ENCODE results near the gene RFESD.
"Not testable (repeated sequence)": the region's sequence is repeated elsewhere in the genome, so short reads cannot be mapped to it uniquely, and the experiment has no call there.

Gene RFESD

GRCh38 chr5:95628933-95629332, 17.6 kb upstream of the RFESD start:
- DNase-seq (ENCODE audit: low spot score), result no peak

DNA sequence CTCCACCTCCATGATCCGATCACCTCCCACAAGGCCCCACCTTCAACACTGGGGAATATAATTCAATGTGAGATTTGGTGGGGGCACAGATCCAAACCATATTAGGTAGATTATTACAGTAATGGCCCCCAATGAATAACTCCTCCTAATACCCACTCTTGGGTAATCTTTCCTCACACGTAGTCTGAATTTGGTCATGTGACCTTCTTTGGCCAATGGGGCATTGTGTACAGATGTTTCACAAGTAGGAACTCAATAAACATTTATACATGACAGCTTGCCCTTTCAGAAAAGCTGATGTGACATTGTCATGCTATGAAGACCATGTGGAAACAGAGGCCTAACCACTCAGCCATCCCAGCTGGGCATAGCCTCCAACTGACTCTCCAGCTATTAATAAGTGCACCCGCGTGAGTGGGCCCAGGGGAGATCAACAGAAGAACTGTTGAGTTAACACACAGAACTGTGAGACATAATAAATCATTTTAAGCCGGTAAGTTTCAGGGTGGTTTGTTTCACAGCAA, 16.1 kb upstream of the RFESD start:
- DNase-seq (ENCODE audit: low spot score), result no peak

GRCh38 chr5:95631255-95631958, 15.2 kb upstream of the RFESD start:
- no peak for DNase-seq (ENCODE audit: low spot score)

GRCh38 chr5:95631991-95632675, 14.4 kb upstream of the RFESD start:
- peak; percentile 81 for DNase-seq (ENCODE audit: low spot score)

DNA sequence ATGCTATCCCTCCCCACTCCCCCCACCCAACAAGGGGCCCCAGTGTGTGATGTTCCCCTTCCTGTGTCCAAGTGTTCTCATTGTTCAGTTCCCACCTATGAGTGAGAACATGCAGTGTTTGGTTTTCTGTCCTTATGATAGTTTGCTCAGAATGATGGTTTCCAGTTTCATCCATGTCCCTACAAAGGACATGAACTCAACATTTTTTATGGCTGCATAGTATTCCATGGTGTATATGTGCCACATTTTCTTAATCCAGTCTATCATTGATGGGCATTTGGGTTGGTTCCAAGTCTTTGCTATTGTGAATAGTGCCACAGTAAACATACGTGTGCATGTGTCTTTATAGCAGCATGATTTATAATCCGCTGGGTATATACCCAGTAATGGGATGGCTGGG, 13.6 kb upstream of the RFESD start:
- not testable (repeated sequence) for DNase-seq (ENCODE audit: low spot score)

GRCh38 chr5:95633671-95634070, 12.9 kb upstream of the RFESD start:
- DNase-seq (ENCODE audit: low spot score), result no peak

DNA sequence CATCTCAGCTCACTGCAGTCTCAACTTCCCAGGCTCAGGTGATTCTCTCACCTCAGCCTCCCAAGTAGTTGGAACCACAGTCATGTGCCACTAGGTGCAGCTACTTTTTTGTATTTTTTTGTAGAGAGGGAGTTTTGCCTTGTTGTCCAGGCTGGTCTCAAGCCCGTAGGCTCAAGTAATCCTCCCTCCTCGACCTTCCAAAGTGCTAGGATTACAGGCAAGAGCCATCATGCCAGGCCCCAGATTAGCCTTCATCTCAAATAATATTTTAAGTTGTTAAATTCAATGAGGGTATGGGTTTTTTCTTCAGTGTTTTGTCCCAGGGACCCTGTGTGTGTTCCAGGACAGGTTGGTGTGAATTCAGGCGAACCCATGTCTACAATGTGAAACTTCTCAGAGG, 12.5 kb upstream of the RFESD start:
- DNase-seq (ENCODE audit: low spot score), result no peak

- DNase-seq (ENCODE audit: low spot score), result no peak
Measured at GRCh38 chr5:95638632-95639031, 7.9 kb upstream of the RFESD start.

DNA sequence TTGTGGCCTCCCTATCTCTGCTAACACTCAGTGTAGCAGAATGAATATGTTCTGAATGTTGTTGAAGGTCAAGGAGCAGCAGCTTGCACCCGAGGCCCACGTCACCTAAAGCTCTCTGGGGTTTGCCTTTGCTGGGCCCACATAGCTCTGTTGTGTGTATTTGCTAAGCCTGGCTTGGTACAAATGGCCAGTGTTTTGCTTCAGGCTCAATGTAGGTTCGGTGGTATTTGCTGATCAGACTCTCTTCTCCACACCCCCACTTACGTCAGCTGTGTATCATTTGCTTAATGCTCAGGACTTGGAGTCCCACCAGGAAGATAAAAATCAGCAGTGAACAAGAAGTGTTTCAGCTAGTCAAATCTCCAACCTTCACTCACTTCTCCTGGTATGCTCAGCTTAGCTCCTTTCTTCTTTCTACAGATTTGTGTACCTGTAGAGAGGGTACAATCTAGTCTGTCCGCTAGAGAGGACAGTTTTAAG, 4.8 kb upstream of the RFESD start:
- no peak for DNase-seq (ENCODE audit: low spot score)

- DNase-seq (ENCODE audit: low spot score), result no peak
Measured at GRCh38 chr5:95643152-95643551, 3.4 kb upstream of the RFESD start.

DNA sequence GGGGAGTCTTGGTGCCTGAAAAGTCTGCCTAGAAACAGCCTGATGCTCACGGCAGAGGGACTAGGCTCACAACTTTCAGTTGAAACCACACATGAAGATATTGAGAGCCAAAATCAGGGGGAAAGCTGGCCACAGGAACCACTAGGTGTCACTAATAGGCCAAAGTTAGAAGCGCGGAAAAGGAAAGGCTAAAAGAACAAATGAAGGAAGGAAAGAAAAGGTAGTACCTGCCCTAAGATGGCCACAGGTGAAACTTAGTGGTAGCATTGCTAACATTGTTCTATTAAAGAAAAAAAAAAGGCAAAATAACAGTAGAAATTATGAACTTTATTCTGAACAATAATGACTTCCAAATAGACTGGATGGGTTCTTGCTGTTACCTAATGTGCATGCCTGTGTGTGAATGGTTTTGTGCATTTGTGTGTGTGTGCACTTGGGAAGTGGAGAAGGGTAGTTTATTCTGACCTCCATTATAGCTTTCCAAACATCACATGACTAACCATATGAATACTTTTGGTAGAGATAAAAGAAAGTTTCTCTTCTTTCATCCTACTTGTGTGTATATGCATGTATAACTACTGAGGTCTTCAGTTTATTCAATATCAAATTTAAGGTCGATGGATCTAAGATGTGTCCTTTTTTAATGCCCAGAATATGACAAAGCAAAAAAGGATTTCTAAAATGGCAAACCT, 2.1 kb upstream of the RFESD start:
- peak; percentile 73 for DNase-seq (ENCODE audit: low spot score)

DNA sequence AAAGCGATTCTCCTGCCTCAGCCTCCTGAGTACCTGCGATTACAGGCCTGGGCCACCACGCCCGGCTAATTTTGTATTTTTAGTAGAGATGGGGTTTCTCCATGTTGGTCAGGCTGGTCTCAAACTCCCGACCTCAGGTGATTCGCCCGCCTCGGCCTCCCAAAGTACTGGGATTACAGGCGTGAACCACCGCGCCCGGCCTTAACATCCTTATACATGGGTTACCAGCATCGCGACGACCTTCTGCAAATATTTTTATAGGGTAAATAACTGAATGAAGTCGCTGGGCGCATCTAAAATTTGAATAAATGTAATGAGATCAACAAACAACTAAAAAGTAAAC, 380 bp upstream of the RFESD start:
- not testable (repeated sequence) for DNase-seq (ENCODE audit: low spot score)

DNA sequence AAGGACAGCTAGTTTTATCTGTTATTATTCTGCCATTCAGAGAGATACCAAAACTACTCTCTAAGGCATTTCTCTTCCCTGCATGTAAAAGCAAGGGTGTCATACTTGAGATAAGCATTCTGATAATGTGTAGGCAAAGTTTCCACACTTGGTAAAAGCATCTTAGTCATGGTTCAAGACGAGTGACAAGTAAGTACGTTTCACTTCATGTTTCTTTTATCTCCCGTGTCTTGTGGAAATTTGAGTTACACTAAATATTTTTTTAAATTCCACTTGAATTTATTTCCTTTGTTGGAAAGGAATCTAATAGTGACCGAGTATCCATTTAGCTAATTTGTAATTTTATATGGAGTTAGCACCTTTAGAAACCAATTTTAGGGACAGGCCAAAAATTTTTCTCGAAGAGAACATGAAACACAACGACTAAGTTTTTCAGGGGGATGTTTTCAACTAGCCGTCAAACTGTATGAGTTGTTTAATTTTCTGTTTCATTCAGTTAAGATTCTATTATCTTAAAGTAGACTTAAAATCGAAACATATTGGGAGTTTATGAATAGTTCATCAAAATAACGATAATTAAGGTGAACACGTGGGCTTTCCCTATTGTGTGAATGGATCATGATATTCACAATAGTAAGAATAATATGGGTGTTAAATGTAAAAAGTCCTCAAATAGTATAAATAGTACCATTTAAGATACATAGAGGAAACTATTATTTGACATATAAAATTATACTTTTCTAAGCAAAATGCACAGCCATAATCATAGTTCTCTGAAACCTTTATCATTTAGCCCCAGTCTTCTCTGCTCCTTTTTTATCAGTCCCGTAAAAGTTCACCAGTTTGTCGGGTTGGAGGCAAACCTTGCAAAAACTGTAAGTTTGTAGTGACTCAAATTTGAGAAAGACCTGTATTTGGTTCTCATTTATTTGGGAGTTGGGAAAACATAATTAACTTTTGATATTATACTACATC, 1.6 kb downstream of the RFESD start:
- peak; percentile 46 for DNase-seq (ENCODE audit: low spot score)

- DNase-seq (ENCODE audit: low spot score), result no peak
Measured at GRCh38 chr5:95649274-95649673, 2.7 kb downstream of the RFESD start.

DNA sequence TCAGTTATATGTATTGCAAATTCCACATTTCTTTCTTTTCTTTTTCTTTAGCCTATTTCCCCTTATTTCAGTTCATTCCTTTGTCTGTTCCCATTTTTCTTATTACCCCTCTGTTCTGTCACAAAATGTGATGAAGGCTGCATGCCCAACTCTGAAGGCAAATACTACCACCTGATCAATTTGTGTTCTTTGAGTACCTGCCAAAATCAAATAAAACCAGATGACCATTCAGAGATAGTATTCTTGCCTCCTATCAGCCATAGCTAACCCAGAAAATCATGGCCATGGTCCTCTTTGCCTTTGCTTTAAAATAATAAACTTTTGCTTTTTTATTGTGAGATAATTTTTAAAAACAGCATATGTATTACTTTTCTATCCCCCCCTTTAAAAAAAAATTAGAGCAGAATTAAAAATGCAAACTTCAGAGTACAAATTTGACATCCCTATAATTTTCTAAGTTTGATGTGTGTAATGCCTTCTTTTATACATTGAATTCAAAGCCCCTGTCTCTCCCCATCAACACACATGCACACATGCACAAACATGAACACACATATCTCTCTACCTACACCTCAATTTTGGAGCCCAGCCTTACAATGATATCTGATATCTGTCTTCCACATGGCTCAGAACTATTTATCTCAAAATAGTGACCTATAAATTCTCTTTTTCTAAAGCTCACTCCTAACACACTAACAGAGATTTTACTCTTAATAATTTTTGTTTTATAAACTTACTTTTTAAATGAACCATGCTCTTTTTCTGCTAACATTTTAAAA, 3.5 kb downstream of the RFESD start:
- no peak for DNase-seq (ENCODE audit: low spot score)

- DNase-seq (ENCODE audit: low spot score), result no peak
Measured at GRCh38 chr5:95652849-95653248, 6.3 kb downstream of the RFESD start.

GRCh38 chr5:95654196-95654595, 7.6 kb downstream of the RFESD start:
- DNase-seq (ENCODE audit: low spot score), result no peak

GRCh38 chr5:95655575-95655974, 9.0 kb downstream of the RFESD start:
- DNase-seq (ENCODE audit: low spot score), result no peak

DNA sequence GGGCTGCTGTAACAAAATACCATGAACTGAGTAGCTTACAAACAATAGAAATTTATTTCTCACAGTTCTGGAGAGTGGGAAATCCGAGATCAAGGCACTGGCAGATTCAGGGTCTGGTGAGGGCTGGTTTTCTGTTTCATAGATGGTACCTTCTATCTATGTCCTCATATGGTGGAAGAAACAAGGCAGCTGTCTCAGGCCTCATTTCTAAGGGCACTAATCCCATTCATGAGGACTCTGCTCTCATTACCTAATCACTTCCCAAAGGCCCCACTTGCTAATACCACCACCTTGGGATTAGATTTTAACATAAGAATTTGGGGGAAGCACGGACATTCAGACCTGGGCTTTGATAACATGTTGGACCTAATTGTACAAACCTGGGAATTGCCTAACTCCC, 13.5 kb downstream of the RFESD start:
- no peak for DNase-seq (ENCODE audit: low spot score)

GRCh38 chr5:95662946-95663345, 16.4 kb downstream of the RFESD start:
- no peak for DNase-seq (ENCODE audit: low spot score)

DNA sequence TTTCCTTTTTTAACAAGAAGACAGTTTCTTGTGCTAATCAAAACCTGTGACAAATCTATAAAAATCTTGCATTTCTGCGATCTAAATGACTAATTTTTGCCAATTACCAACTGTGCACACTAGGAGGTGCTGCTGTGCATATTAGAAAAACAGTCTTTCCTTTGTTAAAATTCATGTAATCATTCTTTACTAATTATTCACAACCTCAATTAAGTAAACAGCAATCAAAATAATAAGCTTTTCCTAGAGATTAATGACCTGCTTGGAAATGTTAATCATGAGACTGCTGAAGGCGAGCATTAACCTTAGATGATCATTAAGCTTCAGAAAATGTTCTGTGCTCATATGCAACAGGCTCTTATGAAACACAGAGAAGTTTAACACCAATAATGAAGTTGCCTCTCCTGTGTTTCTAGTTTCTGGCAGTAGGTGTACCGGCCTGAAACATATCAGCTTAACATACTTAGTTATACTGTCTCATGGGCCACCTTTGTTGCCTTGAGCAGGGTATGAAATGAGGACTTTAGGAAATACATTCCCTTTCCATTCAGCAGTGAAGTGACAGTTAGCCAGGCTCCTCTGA, 17.7 kb downstream of the RFESD start:
- DNase-seq (ENCODE audit: low spot score), result peak; percentile 43

Measured in activated CD4-positive, alpha-beta T cell treated with anti-CD3 and anti-CD28 coated beads, Interleukin-2, Interleukin-4, amounts not matched to agents 100 ng/mL and 50 ng/mL, durations not matched to agents 16 hours and 8 hours (primary cell).